ENCODE data around the gene NEDD8. TPM values are rescaled to one million over a fixed set of nuclear protein-coding genes. Genes with fewer than 3 reads are reported as not detected.

The NEDD8 gene
- total RNA-seq, result 91.6 and 113 TPM in 2 replicates

GRCh38 chr14:24232121-24232644, at the start of gene NEDD8:
NEDD8 (minus strand) TSS chr14:24232367; CDS start chr14:24232267, 100 bp downstream.

GRCh38 chr14:24271134-24271833, 39.1 kb upstream of the NEDD8 start, which contains the start of gene RABGGTA:
RABGGTA (minus strand) TSS chr14:24271597; CDS start chr14:24271115, 482 bp downstream.

GRCh38 chr14:24262821-24263733, 30.9 kb upstream of the NEDD8 start, which contains the start of gene TGM1:
TGM1 (minus strand) TSS chr14:24263177; CDS start chr14:24262352, 825 bp downstream.

GRCh38 chr14:24232645-24233537, 724 bp upstream of the NEDD8 start, which contains the start of gene GMPR2:
GMPR2 (plus strand) TSS chr14:24232929; CDS start chr14:24233254, 325 bp downstream.

GRCh38 chr14:24215495-24216344, 16.4 kb downstream of the NEDD8 start, which contains the start of gene MDP1:
MDP1 (minus strand) TSS chr14:24216066; CDS start chr14:24215955, 111 bp downstream.

GRCh38 chr14:24212924-24213865, 19.0 kb downstream of the NEDD8 start, which contains the start of gene CHMP4A:
CHMP4A (minus strand) TSS chr14:24213488; CDS start chr14:24213439, 49 bp downstream.

GRCh38 chr14:24195186-24196070, 36.7 kb downstream of the NEDD8 start, which contains the start of gene TM9SF1:
TM9SF1 (minus strand) TSS chr14:24195441; CDS start chr14:24195019, 422 bp downstream.

GRCh38 chr14:24188251-24189058, 43.7 kb downstream of the NEDD8 start, which contains the start of gene IPO4:
IPO4 (minus strand) TSS chr14:24188816; CDS start chr14:24188787, 29 bp downstream.

GRCh38 chr14:24171422-24172260, 60.5 kb downstream of the NEDD8 start, which contains the start of gene REC8:
REC8 (plus strand) TSS chr14:24172080; CDS start chr14:24172553, 473 bp downstream.

Other genes starting within 250 kb of the NEDD8 start
- gene DHRS4L2, start 243.4 kb downstream of the NEDD8 start, total RNA-seq, result 11.5 and 12.0 TPM in 2 replicates
- gene CARMIL3, start 180.4 kb downstream of the NEDD8 start, total RNA-seq, result under 0.01 and 0.24 TPM in 2 replicates
- gene CPNE6, start 160.8 kb downstream of the NEDD8 start, total RNA-seq, result not detected in 2 replicates
- 57.1 and 93.8 TPM in 2 replicates for gene PCK2, start 138.1 kb downstream of the NEDD8 start, total RNA-seq
- gene DCAF11, start 117.6 kb downstream of the NEDD8 start, total RNA-seq, result 70.1 and 80.1 TPM in 2 replicates
- 0.96 and 1.9 TPM in 2 replicates for gene NRL, start 117.4 kb downstream of the NEDD8 start, total RNA-seq
- under 0.01 and 0.24 TPM in 2 replicates for gene FITM1, start 101.7 kb downstream of the NEDD8 start, total RNA-seq
- 92.9 and 152 TPM in 2 replicates for gene PSME1, start 96.2 kb downstream of the NEDD8 start, total RNA-seq
- 11.7 and 12.8 TPM in 2 replicates for gene EMC9, start 90.8 kb downstream of the NEDD8 start, total RNA-seq
- gene PSME2, start 85.8 kb downstream of the NEDD8 start, total RNA-seq, result 33.7 and 78.8 TPM in 2 replicates
- 23.9 and 49.0 TPM in 2 replicates for gene RNF31, start 84.9 kb downstream of the NEDD8 start, total RNA-seq
- gene IRF9, start 71.1 kb downstream of the NEDD8 start, total RNA-seq, result 16.8 and 62.9 TPM in 2 replicates
- 1.7 and 6.0 TPM in 2 replicates for gene REC8, start 60.3 kb downstream of the NEDD8 start, total RNA-seq
- gene IPO4, start 43.6 kb downstream of the NEDD8 start, total RNA-seq, result 45.6 and 64.3 TPM in 2 replicates
- gene TM9SF1, start 36.9 kb downstream of the NEDD8 start, total RNA-seq, result 63.9 and 79.9 TPM in 2 replicates
- not detected in 2 replicates for gene TSSK4, start 26.7 kb downstream of the NEDD8 start, total RNA-seq
- gene CHMP4A, start 18.9 kb downstream of the NEDD8 start, total RNA-seq, result 32.8 and 40.7 TPM in 2 replicates
- gene MDP1, start 16.3 kb downstream of the NEDD8 start, total RNA-seq, result 10.8 and 14.7 TPM in 2 replicates
- gene GMPR2, start 562 bp upstream of the NEDD8 start, total RNA-seq, result 95.1 and 97.1 TPM in 2 replicates
- gene TINF2, start 10.3 kb upstream of the NEDD8 start, total RNA-seq, result 53.1 and 287 TPM in 2 replicates
- 69.1 and 167 TPM in 2 replicates for gene TGM1, start 30.8 kb upstream of the NEDD8 start, total RNA-seq
- gene RABGGTA, start 39.2 kb upstream of the NEDD8 start, total RNA-seq, result 53.9 and 65.1 TPM in 2 replicates
- gene DHRS1, start 67.4 kb upstream of the NEDD8 start, total RNA-seq, result 23.0 and 29.4 TPM in 2 replicates
- 26.6 and 41.4 TPM in 2 replicates for gene NOP9, start 67.5 kb upstream of the NEDD8 start, total RNA-seq
- 1.4 and 6.0 TPM in 2 replicates for gene CIDEB, start 75.6 kb upstream of the NEDD8 start, total RNA-seq
- 30.3 and 32.5 TPM in 2 replicates for gene LTB4R2, start 77.8 kb upstream of the NEDD8 start, total RNA-seq
- gene LTB4R, start 79.1 kb upstream of the NEDD8 start, total RNA-seq, result 13.5 and 13.6 TPM in 2 replicates
- 1.7 TPM in 1 of 2 replicates, not detected in the other for gene ADCY4, start 102.7 kb upstream of the NEDD8 start, total RNA-seq
- 2.1 and 5.1 TPM in 2 replicates for gene RIPK3, start 107.6 kb upstream of the NEDD8 start, total RNA-seq
- 10.6 and 17.3 TPM in 2 replicates for gene NFATC4, start 135.8 kb upstream of the NEDD8 start, total RNA-seq
- 7.0 and 8.4 TPM in 2 replicates for gene NYNRIN, start 166.6 kb upstream of the NEDD8 start, total RNA-seq
- gene CBLN3, start 197.3 kb upstream of the NEDD8 start, total RNA-seq, result 0.64 and 0.96 TPM in 2 replicates
- gene KHNYN, start 197.6 kb upstream of the NEDD8 start, total RNA-seq, result 95.7 and 155 TPM in 2 replicates
- 4.5 and 5.1 TPM in 2 replicates for gene SDR39U1, start 210.4 kb upstream of the NEDD8 start, total RNA-seq

Data from tracheal epithelial cell (primary cell).